GM15510 (cell line): ENCODE measurements around the gene GPI.

Experiments
- POLR2A ChIP-seq: IDR thresholded peaks from 3 replicates; pipeline ENCODE4 v1.6.1; 2011; ENCODE audit warnings: borderline replicate concordance; ENCODE audit not compliant: insufficient read length; ENCODE audit errors: extremely low read depth

GPI gene

DNA sequence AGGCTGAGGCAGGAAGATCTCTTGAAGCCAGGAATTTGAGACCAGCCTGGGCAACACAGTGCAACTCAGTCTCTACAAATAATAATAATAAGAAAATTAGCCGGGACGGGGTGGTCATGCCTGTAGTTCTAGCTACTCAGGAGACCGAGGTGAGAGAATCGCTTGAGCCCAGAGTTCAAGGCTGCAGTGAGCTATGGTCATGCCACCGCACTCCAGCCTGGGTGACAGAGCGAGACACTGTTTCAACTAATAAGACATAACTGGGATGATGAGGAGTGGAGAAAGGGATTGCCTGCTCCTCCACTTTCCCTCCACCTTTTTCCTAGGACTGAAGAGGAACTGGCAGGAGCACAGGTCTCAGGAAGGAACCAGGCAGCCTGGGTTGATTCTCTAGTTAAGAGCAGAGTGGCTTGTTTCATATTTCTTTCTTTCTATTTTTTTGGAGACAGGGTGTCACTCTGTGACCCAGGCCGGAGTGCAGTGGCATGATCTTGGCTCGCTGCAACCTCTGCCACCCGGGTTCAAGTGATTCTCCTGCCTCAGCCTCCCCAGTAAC is 4.6 kb upstream of the GPI start:
- TF ChIP-seq POLR2A = no peak

DNA sequence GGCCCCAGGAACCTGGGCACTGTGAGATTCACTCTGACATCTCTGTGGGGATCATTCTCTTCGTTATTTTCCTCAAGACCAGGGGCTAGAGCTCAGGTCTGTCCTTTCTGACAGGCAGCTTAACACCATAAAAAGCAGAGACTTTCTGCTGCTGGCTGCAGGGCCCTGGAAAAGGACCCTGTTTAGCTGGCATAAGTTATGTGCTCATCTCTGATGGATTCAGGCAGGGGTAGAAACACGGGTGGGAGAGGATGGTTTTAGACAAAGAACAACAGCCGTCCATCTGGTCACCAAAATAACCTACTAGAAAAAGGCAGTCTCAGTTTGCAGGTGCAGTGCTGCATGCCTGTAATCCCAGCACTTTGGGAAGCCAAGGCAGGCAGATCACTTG is 2.3 kb upstream of the GPI start:
- TF ChIP-seq POLR2A = no peak

DNA sequence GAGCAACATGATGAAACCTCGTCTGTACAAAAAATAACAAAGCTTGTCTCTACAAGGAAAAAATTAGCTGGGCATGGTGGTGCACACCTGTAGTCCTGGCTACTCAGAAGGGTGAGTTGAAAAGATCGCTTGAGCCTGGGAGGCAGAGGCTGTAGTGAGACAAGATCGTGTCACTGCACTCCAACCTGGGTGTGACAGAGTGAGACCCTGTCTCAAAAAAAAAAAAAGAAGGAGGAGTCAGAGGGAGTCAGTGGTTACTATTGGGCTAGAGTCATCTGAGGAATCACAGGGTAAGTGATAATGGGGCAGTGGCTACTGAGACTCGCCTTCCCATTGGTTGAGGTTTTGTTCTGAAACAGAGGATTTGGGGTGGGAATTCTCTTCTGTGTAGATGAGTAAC is 1.9 kb upstream of the GPI start:
- TF ChIP-seq POLR2A = no peak

DNA sequence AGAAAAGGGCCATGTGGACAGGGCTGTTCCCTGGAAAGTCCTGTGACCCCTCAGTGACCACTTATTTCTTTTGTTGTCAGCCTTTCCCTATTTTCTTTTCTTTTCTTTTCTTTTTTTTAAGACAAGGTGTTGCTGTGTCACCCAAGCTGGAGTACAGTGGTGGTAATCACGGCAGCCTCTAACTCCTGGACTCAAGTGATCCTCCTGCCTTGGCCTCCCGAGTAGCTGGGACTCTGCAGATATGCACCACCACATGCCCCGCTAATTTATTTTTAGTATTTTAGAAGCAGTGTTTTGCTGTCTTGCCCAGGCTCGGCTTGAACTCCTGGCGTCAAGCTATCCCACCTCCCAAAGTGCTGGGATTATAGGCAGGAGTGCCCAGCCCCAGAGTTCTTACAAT is 1.1 kb upstream of the GPI start:
- TF ChIP-seq POLR2A = no peak

DNA sequence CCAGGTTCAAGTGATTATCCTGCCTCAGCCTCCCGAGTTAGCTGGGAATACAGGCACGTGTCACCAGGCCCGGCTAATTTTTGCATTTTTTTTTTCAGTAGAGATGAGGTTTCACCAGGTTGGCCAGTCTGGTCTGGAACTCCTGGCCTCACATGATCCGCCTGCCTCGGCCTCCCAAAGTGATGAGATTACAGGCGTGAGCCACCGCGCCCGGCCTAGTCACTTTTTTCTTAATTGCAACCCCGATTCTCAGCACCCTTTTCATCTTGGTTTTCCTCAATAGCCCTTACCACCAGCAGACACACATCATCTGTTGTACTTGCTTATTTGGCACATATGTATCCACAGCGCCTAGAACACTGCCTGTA is 550 bp upstream of the GPI start:
- no peak for TF ChIP-seq POLR2A

DNA sequence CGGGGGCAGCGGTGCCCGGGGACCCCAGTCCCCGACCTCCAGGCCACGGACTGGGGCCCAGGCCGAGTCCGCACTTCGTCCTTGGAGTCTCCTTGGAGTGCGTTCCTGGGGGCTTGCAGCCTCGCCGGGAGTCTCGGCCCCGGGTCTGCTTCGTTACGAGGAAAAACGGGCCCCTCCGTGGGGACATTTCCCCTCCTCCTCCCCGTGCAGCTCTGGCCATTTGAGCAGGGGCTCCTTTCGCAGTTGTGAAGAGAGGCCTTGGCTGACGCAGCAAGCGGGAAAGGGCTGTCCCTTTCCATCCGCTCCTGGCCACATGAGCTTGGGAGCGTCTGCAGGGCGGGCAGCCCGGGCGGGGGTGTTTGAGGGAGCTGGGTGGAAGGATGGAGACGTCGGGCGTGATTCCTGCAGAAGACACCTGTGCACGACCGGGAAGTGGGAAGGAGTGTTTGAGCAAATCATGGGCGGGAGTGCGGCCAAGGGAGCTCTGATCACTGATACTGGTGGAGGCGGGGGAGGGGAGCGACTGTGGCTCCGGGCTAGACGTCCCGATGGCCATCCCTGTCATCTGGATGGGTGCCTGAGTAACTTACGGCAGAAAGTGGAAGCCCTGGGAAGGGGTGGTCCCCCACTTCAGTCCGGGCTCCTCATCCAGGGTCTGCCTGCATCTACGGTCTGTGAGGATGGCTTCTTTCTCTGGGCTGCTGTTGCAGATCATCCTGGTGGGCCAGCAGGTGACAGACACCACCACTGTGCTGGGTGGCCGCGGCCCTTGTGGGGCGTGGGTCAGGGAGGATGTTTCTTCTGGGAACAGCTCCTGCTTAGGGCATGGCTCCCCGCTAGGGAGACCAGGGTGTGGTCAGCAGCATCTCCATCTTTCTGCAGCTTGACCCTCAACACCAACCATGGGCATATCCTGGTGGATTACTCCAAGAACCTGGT is 736 bp downstream of the GPI start:
- TF ChIP-seq POLR2A = no peak

DNA sequence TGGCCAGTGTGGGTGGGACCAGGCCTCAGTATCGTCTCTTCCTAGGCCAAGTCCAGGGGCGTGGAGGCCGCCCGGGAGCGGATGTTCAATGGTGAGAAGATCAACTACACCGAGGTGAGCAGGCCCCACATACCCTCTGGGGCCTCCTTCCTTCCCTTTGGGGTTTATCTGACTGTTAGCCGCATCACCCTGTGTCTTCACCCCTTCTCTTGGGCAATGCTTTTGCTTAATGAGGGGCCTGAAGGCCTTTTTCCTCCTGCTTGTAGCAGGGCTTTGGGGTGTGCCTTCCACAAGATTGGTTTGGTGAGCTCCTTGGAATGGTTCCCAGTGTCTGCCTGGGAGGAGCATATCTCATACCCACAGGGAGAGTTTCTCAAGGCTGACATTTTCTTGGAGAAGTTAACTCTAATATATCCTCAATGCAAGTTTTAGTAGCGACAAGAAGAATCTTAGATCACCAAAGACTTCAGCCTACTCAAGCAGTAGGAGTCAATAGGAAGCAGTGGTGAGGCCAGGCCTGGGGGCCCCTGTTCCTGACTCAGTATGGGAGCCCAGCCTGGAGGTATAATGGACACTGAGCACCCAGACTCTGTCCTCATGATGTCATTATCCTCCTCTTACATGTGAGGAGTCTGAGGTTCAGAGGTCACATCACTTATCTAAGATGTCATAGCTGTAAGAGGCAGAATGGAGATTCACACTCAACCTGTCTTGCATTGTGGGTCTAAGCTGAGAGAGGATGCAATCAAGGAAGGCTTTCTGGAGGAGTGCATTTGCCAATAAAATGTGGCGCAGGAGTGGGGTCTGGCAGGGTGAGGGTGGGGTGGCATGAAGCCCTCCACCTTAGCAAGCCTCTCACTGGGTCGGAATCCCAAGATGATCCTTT is 2.0 kb downstream of the GPI start:
- TF ChIP-seq POLR2A = no peak

DNA sequence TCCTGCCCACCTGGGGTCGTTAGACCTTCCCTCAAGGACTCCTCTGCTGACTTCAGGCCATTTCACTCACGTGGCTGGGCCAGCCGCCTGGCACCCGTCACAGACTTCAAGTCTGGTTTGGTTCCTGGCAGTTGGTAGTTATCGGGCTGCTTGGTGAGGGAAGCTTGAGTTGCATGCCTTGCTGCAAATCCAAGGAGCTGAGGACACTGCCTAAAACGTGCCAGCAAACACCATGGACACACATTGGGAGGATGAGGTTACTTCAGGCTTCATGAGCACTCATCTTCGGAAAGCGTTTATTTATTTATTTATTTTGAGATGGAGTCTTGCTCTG is 2.6 kb downstream of the GPI start:
- no peak for TF ChIP-seq POLR2A

DNA sequence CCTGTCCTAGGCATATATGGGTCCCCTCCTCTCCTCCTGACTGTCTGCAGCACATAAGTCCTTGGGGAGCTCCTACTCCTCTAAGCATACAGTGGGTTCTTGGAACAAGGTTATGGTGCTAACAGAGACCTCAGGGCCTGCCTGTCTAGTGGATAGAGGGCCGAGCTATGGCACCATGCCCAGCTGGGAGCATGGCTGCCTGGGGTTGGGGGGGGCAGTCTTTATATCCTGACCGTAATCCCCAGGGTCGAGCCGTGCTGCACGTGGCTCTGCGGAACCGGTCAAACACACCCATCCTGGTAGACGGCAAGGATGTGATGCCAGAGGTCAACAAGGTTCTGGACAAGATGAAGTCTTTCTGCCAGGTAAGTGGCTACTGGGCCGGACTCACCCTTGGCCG is 3.3 kb downstream of the GPI start:
- no peak for TF ChIP-seq POLR2A

DNA sequence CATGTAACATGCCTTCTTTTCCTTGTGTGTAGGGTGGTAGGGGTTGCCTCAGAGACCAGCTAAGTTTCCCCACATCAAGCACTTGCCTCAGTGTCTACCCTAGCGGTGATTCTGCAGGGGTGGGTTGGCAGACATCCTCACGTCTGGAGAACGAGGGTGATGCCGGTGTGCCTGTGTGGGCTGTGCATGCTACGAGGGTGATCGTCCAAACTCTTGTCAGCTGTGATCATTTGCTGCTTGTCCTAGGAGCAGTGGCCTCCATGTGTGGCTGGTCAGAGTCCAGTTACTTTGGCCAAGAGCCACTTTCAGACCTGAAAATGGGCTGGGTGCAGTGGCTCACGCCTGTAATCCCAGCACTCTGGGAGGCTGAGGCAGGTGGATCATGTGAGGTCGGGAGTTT is 5.1 kb downstream of the GPI start:
- no peak for TF ChIP-seq POLR2A

DNA sequence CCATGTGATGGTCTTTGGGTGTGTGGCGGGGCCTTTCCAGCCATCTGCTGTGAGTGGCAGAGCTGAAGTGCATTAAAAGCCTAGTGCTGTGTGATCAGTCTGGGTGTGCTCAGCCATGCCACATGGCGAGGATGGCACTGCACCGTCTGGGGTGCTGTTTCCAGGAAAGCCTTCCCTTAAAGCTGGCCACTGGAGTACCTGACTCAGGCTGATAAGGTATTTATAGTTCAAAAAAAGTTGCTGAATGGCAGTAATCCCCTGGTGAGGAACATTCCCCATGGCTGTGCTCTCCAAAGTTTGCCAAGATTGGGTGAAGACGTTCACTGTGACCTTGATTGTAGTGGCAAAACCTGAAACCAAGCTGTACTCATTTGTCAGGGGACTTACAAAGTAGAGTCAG is 6.0 kb downstream of the GPI start:
- TF ChIP-seq POLR2A = no peak

DNA sequence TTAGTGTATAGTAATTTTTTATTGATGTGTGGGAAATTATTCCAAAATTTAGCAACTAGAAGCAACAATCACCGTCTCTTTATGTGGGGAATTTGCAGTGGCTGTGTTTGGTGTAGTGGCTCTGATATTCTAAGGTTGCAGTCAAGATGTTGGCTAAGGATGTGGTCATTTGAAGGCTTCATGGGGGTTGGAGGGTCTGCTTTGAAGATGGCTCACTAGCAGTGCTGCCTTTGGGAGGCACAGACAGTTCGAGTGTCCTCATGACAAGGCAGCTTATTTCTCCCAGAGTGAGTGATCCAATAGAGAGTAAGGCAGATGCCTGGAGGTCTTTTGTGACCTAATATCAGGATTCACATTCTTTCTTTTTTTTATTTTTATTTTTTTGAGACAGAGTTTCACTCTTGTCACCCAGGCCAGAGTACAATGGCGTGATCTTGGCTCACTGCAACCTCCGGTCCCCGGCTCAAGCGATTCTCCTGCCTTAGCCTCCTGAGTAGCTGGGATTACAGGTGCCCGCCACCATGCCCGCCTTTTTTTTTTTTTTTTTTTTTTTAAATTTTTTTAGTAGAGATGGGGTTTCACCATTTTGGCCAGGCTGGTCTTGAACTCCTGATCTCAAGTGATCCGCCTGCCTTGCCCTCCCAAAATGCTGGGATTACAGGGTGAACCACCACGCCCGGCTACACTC is 8.7 kb downstream of the GPI start:
- no peak for TF ChIP-seq POLR2A

DNA sequence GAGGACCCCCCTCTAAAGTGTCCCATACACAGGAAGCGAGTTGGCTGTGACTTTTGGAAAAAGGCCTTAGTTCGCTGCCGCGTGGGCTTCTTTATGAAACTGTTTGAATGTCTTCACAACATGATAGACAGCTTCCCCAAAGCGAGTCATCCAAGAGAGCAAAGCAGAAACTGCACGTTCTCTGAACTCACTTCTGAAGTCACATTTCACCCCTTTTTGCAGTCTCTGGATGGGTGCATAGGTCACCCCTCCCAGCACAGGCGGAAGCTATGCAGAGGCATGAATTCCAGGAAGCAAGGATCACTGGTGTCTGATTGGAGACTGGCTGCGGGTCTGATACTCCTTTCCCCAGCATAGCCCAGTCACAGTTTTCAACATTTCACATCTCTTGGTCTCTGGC is 10.6 kb downstream of the GPI start:
- no peak for TF ChIP-seq POLR2A

DNA sequence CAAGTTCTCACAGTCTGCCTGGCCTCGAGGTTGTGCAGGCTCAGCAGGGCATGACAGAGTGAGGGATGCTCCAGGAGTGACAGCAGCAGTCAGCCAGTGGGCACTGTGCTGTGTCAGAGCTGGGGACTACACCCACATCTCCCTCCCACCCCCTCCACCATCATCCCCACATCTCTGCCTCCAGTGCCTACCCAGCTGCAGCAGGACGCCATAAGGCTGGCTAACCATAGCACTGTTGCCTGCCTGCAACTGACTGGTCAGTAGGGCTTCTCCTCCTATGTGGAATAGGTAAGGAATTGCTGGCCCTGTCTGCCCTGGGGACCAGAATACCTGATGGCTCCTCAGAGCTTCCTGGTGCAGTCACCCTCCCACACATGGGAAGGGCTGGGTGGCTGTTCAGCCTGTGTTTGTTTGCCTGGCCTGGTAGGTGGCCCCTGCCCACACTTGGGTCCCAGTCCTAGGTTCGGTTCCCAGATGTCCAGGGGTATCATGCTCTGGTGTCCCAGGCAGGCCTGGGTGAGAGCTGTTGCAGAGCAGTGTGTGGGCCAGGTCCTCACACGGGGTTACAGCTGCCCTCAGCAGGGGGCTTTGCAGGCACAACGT is 15.7 kb downstream of the GPI start:
- no peak for TF ChIP-seq POLR2A
